HG02759 (cell line): ENCODE results near the gene ATF6.
"Not testable (repeated sequence)": the region's sequence is repeated elsewhere in the genome, so short reads cannot be mapped to it uniquely, and the experiment has no call there.

ENCODE experiments used
- ATAC-seq: cut with Tn5 transposase; IDR thresholded peaks from one replicate; pipeline ENCODE4 v1.9.1; 2021; ENCODE audit warnings: mild to moderate bottlenecking, moderate library complexity; ENCODE audit not compliant: unreplicated experiment

The ATF6 gene

DNA sequence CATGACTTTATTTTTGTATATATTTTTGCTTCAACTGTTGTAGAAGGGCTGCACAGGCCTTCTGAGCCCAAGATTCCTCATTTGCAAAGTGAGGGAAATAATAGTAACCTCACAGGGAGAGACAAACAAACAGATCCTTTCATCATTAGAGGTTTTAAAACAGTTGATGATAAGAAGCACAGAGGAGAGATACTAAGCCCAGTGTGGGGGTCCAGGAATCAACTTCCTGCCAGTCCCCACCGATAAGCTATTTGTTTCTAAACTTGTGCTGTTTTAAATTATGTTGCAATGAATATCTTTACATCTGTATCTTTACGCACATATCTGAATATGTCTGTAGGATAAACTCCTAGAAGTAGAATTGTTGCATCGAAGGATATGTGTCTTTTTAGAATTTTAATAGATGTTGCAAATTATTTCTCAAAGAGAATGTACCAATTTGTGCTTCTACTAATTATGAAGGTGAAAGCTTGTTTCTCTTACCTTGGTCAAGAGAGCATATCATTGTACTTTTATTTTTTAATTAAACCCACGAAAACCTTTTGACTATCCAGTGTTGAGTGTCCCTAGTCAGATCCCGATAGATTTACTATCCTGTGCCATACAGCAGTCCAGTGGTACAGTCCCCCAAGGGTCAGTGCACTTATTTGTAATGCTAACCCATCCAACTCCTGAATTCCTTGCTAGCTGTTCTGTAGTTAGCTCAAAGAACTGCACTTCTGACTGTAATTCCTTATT, 34.0 kb upstream of the ATF6 start:
- no peak for ATAC-seq

DNA sequence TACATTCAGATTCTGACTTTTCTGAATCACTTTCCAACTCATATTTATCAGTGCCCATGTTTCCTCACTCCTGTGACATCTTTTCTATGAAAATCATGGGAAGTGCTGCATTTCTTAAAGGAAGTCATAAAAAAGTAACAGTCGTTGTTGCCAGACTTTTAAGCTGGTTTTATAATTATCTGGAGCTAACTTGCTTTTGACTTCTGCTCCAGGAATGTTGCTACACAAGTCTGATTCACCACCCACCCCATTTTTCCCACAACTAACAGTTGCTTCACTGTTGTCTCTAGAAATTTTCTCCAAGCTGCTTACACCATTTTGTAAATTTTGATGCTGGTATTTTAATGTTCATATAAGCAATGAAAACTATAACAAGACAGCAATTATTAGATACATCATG, 32.6 kb upstream of the ATF6 start:
- ATAC-seq, result no peak

- no peak for ATAC-seq
Observed at GRCh38 chr1:161735837-161736236, 30.3 kb upstream of the ATF6 start.

DNA sequence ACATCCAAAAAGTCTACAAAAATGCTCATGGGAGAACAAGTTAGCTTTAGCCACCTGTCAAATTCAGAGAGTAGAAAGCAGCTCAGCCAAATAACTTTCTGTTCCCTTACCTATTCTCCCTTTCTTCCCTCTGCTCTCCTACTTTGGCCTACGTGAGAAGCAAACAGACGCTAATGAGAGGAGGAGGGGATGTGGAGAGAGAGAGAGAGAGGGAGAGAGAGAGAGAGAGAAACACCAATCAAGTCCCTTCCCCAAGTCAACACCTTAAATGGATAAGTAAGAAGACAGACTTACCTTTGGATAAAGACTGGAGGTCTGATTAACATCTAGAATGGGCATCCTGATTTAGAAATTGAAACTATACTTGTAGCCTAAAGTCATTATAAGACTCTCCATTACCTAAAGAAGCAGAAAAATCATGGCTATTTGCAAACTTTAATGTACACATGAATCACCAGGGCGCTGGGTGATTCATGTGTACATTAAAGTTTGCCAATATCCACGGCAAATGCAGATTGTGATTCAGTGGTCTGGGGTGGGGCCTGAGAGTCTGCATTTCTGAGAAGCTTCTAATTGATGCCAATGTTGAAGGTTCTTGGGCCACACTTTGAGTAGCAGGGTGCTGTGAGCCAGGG, 29.7 kb upstream of the ATF6 start:
- ATAC-seq, result no peak

DNA sequence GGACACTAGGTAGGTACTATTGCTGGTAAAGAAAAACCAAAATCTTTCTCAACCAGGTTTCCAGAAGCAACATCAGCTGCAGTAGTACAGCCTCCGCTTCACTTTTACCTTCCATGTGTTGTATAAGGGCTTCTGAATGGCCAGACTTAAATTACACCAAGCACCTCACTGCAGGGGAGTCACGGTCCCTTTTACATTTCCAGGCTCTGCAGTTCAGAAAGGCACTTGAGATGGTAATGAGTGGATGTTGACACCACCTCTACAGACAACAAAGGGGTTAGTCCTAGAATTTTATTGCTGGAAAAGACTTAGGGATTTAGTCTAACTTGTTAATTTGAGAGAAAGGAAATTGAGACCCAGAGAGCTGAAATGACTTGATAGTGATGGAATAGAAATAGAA, 28.5 kb upstream of the ATF6 start:
- no peak for ATAC-seq

DNA sequence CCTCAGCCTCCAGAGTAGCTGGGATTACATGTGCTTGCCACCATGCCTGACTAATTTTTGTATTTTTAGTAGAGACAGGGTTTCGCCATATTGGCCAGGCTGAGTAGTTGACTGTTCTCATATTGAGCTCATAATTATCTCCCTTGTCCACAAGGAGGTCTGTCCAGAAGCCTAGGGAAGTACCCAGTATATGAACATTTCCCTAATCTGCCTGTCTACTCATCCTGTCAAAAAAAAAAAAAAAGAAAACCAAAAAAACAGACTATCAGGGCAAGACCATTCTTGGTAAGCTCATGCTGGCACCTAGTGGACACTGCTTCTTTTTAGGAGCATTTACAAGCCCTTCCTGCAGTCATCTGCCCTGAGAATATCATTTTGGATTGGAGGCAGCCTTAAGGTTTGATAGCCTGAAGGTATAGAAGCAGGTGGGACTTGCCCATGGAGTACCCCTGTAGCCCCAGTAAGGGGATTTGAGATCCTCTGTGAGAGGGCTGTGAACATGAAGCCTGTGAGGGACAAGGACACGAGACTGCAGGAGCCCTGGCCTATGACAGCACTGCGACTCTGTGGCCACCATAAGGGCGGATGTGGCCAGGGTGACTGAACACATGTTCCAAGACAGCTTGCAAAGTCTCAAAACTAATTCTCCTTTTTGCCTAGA, 27.4 kb upstream of the ATF6 start:
- peak; percentile 75 for ATAC-seq

- no peak for ATAC-seq
Observed at GRCh38 chr1:161739865-161740566, 26.1 kb upstream of the ATF6 start.

DNA sequence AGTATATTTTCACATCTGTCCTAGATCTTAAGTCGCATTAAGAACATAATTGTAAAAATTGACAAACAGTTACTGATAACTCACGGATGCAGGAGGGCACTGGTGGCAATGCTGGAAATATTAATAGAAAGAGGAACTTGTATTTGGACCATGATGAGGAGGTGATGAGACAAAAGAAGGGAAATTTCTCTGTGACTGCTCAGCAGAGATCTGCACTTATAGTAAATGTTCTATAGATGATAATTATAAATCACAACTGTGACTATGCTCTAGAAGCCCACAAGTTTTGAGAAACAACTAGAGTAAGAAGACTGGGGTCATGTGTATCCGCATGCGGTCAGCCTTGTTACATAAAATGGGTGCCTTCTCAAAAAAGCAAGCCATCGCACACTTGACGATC, 25.2 kb upstream of the ATF6 start:
- ATAC-seq, result no peak

GRCh38 chr1:161743231-161743630, 22.9 kb upstream of the ATF6 start:
- no peak for ATAC-seq

DNA sequence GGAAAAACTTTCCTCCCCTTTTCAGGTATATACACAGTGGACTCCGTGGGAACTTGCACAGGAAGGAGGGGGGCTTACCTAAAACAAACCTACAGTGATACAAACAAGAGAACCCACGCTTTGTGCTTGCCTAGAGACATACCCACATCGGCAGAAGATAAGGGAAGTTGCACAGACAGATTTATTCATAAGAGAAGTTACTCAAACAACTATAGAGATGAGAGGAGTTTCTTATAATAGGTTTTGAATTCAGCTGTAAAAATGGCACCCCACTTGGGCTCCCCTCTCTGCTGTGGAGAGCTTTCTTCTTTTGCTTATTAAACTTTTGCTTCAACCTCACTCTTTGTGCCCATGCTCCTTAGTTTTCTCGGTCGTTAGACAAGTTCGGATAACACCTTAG, 18.3 kb upstream of the ATF6 start:
- no peak for ATAC-seq

DNA sequence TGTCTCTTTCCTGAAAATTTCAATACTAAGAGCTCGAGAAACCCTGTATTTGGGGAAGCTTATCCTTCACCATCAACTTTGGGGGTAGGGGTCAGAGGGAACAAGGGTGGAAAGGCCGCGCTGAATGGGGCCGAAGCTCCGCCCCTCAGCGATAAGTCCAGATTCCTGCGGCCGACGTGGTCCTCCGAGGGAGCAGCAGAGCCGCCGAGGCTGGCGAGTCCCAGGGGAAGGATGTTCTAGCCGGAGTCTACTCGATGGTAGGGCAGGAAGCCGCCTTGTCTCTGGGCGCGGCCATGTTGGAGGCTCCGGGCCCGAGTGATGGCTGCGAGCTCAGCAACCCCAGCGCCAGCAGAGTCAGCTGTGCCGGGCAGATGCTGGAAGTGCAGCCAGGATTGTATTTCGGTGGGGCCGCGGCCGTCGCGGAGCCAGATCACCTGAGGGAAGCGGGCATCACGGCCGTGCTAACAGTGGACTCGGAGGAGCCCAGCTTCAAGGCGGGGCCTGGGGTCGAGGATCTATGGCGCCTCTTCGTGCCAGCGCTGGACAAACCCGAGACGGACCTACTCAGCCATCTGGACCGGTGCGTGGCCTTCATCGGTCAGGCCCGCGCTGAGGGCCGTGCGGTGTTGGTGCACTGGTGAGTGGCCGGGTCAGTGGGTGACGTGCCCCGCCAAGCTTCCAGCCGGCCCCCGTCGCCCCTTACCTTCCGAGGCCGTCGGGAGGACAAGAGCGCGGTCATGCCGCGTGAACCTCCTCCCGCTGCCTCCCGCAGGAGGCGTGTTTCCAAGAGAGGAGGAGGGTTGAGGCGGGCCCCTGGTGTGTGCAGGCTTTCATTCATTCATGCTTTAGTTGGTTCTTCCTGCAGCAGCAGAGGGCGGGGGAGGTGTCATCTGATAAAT, 16.4 kb upstream of the ATF6 start, which contains the start of gene DUSP12:
DUSP12 (plus strand) TSS at position 278 of the 899 bp plus-strand sequence; CDS start at position 294, 16 bp downstream.
- peak; percentile 97 for ATAC-seq

GRCh38 chr1:161763522-161764098, 2.5 kb upstream of the ATF6 start:
- ATAC-seq, result peak; percentile 31

DNA sequence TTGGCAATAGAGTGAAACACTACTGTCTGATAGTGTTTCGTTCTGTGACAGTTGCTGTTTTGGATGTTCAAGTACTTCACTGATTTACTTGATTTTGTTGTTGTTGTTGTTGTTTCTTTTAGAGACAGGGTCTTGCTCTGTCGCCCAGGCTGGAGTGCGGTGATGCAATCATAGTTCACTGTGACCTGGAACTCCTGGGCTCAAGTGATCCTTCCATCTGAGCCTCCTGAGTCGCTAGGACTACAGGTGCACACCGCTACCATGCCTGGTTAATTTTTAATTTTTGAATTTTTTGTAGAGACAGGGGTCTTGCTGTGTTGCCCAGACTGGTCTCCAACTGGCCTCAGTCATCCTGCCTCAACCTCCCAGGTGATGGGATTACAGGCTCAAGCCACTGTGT, 2.3 kb downstream of the ATF6 start:
- ATAC-seq, result no peak

- no peak for ATAC-seq
Observed at GRCh38 chr1:161768986-161769672, 3.0 kb downstream of the ATF6 start.

DNA sequence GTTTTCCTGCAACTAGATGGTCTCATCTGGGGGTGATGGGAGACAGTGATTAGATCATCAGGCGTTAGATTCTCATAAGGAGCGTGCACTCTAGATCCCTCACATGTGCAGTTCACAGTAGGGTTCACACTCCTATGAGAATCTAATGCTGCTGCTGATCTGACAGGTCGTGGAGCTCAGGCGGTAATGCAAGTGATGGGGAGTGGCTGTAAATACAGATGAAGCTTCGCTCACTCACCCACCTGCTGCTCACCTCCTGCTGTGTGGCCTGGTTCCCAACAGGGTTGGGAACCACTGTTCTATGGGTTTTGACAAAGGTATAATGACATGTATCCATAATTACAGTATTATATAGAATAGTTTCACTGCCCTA, 3.5 kb downstream of the ATF6 start:
- ATAC-seq, result not testable (repeated sequence)

GRCh38 chr1:161770250-161770649, 4.1 kb downstream of the ATF6 start:
- ATAC-seq, result no peak

DNA sequence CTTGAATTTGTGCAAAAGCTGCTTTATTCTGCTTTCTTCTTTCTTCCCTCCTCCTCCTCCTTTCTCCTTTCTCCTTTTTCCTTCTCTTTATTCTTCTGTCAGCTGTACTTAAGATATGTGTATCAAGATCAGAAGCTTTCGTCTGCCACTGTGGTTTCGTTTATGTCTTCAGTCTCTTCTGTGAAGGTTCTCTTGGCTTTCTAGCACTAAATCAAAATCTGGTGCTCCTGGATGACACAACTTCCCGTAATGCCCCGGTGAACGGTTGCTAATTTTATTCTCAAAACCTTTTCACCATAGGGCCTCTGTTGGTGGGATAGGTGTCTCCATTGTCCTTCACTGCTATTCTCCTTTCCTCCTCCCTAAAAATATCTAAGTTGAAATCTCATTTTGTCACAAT, 5.0 kb downstream of the ATF6 start:
- ATAC-seq, result no peak

DNA sequence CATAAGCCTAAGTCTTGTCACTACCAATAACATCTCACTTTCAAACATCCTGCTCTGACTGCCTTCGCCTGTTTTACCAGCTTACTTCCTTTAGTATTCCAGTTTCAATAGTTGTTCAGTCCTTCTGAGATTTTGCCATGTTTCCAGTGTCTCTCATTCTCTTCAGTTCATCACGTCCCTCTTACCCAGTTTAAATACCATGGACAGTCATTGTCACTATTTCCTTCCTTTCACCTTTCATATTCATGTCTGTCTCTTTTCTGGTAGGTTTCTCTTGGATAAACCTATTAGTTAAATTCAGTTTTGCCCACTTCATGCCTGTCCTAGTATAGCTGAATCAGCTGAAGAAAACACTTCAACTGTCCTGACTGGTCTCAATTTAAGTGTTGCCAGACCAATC, 5.9 kb downstream of the ATF6 start:
- ATAC-seq, result no peak

GRCh38 chr1:161772397-161772796, 6.3 kb downstream of the ATF6 start:
- no peak for ATAC-seq

- no peak for ATAC-seq
Observed at GRCh38 chr1:161773791-161774190, 7.7 kb downstream of the ATF6 start.
